H1 (cell line): ENCODE measurements around the gene ABCC4. TPM values are rescaled to one million over a fixed set of nuclear protein-coding genes. Genes with fewer than 3 reads are reported as not detected.

Experiments used
- ATF2 ChIP-seq: IDR thresholded peaks from 2 replicates; pipeline ENCODE4 v1.6.1; 2012; ENCODE audit warnings: low read length, inconsistent platforms
- RXRA ChIP-seq: IDR thresholded peaks from 2 replicates; pipeline ENCODE4 v1.6.1; 2011; ENCODE audit warnings: low read depth, mild to moderate bottlenecking, low read length, moderate library complexity; ENCODE audit not compliant: insufficient read depth
- SP1 ChIP-seq: IDR thresholded peaks from 2 replicates; pipeline ENCODE4 v1.6.1; 2011; ENCODE audit warnings: low read depth, low read length
- SP2 ChIP-seq: IDR thresholded peaks from 2 replicates; pipeline ENCODE4 v1.6.1; 2012; ENCODE audit warnings: mild to moderate bottlenecking, low read length, inconsistent platforms
- polyA plus RNA-seq, 7 experiments: library from polyadenylated mRNA; depleted of rRNA in 3 of 7; stranded (reverse) in 5 of 7; unstranded in 2 of 7; fragments of >200 nt in 5 of 7; fragments of 200-250 nt in 2 of 7; gene quantifications; 1 replicate in 5 of 7; 2 replicates in 1 of 7; 4 replicates in 1 of 7; pipeline versions ENCODE4 v1.2.1 to v1.2.3, GENCODE V29; 2011 to 2013; ENCODE audit warnings: missing spikeins in 2 of 7, mixed read lengths in 2 of 7
- total RNA-seq: library from RNA; stranded (reverse); fragmentation: NEBNext Ultra II Directional; extraction: Animal tissue kit (Norgen Biotek cat#: 25700); gene quantifications from 2 replicates; pipeline ENCODE4 v1.2.1, GENCODE V29; 2021
- TF ChIP-seq, protein P1 (sequence below): IDR thresholded peaks from 2 replicates; pipeline ENCODE4 v1.6.1; 2012; ENCODE audit warnings: inconsistent platforms

Gene ABCC4
- total and polyA plus RNA-seq, 2 of the 8 experiments (the other 6 are each of a cell fraction or from before 2014, with no cell fraction given) = 4.0 to 14.1 TPM

GRCh38 chr13:95117092-95117491 is 184.2 kb downstream of the ABCC4 start (continued):
- TF ChIP-seq ATF2 = no peak
- TF ChIP-seq SP2 = no peak
- no peak for TF ChIP-seq RXRA
- no peak for TF ChIP-seq SP1
- TF ChIP-seq, protein P1, sequence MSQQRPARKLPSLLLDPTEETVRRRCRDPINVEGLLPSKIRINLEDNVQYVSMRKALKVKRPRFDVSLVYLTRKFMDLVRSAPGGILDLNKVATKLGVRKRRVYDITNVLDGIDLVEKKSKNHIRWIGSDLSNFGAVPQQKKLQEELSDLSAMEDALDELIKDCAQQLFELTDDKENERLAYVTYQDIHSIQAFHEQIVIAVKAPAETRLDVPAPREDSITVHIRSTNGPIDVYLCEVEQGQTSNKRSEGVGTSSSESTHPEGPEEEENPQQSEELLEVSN = no peak
